GM19193 (cell line): Measurements from ENCODE around the gene DGAT2.

Experiments
- POLR2A ChIP-seq: IDR thresholded peaks from 4 replicates; pipeline ENCODE4 v1.6.1; 2011; ENCODE audit not compliant: insufficient read depth, insufficient read length; ENCODE audit errors: extremely low read depth

DGAT2 gene

GRCh38 chr11:75768112-75768908 lies at the start of gene DGAT2:
Gene DGAT2 (plus strand): TSS chr11:75768778. CDS start chr11:75768992, 214 bp downstream.
- TF ChIP-seq POLR2A, result peak; percentile 77

GRCh38 chr11:75719340-75720239 lies 49.0 kb upstream of the DGAT2 start:
- no peak for TF ChIP-seq POLR2A

GRCh38 chr11:75720639-75721038 lies 47.9 kb upstream of the DGAT2 start:
- no peak for TF ChIP-seq POLR2A

- TF ChIP-seq POLR2A, result no peak
Observed at GRCh38 chr11:75721852-75722668, 46.5 kb upstream of the DGAT2 start.

GRCh38 chr11:75722669-75723042 lies 45.9 kb upstream of the DGAT2 start:
- no peak for TF ChIP-seq POLR2A

- TF ChIP-seq POLR2A, result no peak
Observed at GRCh38 chr11:75725547-75726320, 42.8 kb upstream of the DGAT2 start.

DNA sequence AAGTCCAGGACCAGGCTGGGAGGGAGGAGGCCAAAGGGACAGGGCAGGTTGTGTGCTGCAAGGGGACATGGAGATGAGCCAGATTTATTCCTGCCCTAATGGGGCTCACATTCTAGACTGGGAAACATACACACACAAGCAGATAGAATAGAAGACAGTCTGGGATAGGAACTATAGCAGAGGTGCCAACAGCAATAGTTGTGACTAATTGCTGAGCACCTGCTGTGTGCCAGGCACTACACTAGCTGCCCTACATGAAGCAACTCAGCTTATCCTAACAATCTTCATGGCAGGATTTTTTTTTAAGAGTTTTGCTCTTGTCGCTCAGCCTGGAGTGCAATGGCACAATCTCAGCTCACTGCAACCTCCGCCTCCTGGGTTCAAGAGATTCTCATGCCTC lies 39.6 kb upstream of the DGAT2 start:
- TF ChIP-seq POLR2A, result no peak

DNA sequence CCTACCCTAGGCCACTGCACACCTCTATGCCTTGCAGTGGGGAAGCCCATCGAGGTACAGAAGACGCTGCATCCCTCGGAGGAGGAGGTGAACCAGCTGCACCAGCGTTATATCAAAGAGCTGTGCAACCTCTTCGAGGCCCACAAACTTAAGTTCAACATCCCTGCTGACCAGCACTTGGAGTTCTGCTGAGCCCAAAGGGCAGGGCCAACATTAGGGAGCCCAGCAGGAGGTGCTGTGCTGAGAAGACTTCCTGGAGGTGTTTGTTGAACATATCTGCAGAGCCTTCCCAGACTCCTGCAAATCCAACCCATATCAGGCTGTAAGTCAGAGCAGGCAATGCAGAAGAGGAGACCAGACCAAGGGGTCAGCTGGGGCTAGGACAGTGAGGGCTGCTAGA lies 37.5 kb upstream of the DGAT2 start:
- no peak for TF ChIP-seq POLR2A

- TF ChIP-seq POLR2A, result no peak
Observed at GRCh38 chr11:75733071-75733430, 35.5 kb upstream of the DGAT2 start.

- TF ChIP-seq POLR2A, result no peak
Observed at GRCh38 chr11:75733431-75734107, 35.0 kb upstream of the DGAT2 start.

DNA sequence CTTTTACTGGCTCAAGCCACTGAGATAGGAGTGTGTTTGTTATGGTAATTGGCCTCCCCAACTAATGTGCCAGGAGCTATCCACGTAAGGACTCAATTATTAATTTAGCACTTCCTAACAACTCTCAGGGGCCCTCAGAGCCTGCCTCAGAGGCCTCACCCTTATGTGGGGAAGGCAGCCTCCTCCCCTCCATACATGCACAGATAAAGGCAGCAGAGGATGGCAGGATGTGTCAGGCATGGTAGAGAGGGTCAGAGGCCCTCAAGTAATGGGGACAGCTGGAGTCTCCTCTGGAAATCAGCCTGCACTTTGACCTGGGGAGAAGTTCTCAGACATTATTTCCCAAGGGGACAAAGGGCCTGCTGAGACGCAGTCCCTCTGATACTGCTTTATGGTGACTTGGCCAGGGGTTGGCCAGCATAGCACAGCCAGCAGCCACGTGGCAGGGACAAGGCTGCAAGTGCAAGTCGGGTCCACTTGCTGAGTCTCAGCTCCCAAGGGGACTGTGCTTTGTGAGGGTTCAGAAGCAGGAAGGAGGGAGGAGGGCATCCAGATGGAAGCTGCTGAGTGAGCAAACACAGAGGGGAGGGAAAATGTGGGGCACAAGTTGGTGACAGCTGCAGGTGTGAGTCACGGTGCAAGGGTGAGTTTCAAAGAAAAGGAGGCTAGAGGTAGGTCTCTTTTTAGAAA lies 33.9 kb upstream of the DGAT2 start:
- TF ChIP-seq POLR2A, result no peak

GRCh38 chr11:75735181-75735845 lies 33.3 kb upstream of the DGAT2 start:
- no peak for TF ChIP-seq POLR2A

DNA sequence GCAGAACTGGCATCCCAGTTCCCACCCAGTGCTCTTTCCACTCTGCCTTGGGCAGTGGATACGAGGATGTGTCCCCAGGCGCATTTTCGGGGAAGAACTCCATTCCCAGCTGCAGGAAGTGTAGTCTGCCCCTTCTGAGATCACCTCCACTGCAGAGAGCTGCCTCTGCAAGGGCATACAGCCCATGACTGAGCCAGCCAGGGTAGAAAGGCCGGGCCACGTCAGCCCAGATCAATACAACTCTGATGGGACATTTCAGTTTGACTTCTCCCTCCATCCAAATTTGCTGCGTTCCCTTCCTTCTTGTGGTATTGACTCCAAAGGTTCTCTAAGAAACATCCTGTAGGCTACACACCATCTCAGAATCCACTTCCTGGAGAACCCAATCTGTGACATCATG lies 31.3 kb upstream of the DGAT2 start:
- TF ChIP-seq POLR2A, result no peak
